Caco-2 (cell line): ENCODE data around the gene WWP2. TPM values are rescaled to one million over a fixed set of nuclear protein-coding genes. Genes with fewer than 3 reads are reported as not detected.
"Not testable (repeated sequence)": the region's sequence is repeated elsewhere in the genome, so short reads cannot be mapped to it uniquely, and the experiment has no call there.

Experiments
- BruUV-seq: library from RNA; stranded (reverse); fragments of 400-500 nt; replicated peaks from 2 replicates; lab custom pipeline; 2021; lab: Mats Ljungman, UMichigan
- CTCF ChIA-PET: fragments of 300-600 bp; sonication (Branson Sonifier 250); formaldehyde crosslinking; loops from one replicate; lab custom pipeline; 2022; ENCODE audit warnings: antibody characterized with exemption; lab: Charles Lee
- POLR2A ChIA-PET: fragments of 300-600 bp; sonication (Branson Sonifier 250); formaldehyde crosslinking; loops from one replicate; lab custom pipeline; 2022; ENCODE audit warnings: antibody characterized with exemption; lab: Charles Lee
- DNase-seq, 2 experiments: peaks; one replicate each; pipeline versions ENCODE4 v3.0.0 to v3.0.0-alpha.2; 2020 to 2022
- H3K27me3 ChIP-seq: replicated peaks from 2 replicates; pipeline ENCODE4 v1.6.0; 2011; ENCODE audit warnings: low read length; ENCODE audit not compliant: control insufficient read depth, insufficient read depth
- H3K36me3 ChIP-seq: 2 replicates; pipeline ENCODE4 v1.5.1; 2011; ENCODE audit warnings: low read length; ENCODE audit not compliant: control insufficient read depth, insufficient read depth
- H3K4me1 ChIP-seq: fragments of 250-450 bp; sonication (Bioruptor Pico); 2 replicates; pipeline ENCODE4 v1.5.1; 2020; ENCODE audit warnings: mild to moderate bottlenecking
- H3K4me3 ChIP-seq: 2 replicates; pipeline ENCODE4 v1.5.1; 2011; ENCODE audit warnings: low read depth, mild to moderate bottlenecking, control low read depth, low read length
- H3K9me3 ChIP-seq: fragments of 250-450 bp; sonication (Bioruptor Pico); 2 replicates; pipeline ENCODE4 v1.5.1; 2020; ENCODE audit warnings: mild to moderate bottlenecking, moderate library complexity
- H3K27ac Mint-ChIP-seq: one replicate; pipeline ENCODE4 v1.8.0; 2022; ENCODE audit warnings: mixed read lengths; ENCODE audit not compliant: unreplicated experiment
- H3K27me3 Mint-ChIP-seq: one replicate; pipeline ENCODE4 v1.8.0; 2022; ENCODE audit warnings: mixed read lengths; ENCODE audit not compliant: insufficient read depth, unreplicated experiment
- H3K36me3 Mint-ChIP-seq: one replicate; pipeline ENCODE4 v1.8.0; 2022; ENCODE audit warnings: mild to moderate bottlenecking, mixed read lengths; ENCODE audit not compliant: insufficient read depth, unreplicated experiment
- H3K4me1 Mint-ChIP-seq: one replicate; pipeline ENCODE4 v1.8.0; 2022; ENCODE audit warnings: low read depth, mixed read lengths; ENCODE audit not compliant: unreplicated experiment
- H3K4me3 Mint-ChIP-seq: one replicate; pipeline ENCODE4 v1.8.0; 2022; ENCODE audit warnings: mild to moderate bottlenecking, moderate library complexity, mixed read lengths; ENCODE audit not compliant: unreplicated experiment
- H3K9me3 Mint-ChIP-seq: one replicate; pipeline ENCODE4 v1.8.0; 2022; ENCODE audit warnings: mixed read lengths; ENCODE audit not compliant: unreplicated experiment
- CTCF ChIP-seq, 2 experiments: fragments of 200-600 bp in 1 of 2; IDR thresholded peaks; 1 replicate in 1 of 2; 2 replicates in 1 of 2; pipeline versions ENCODE4 v1.5.1 to v1.8.0; 2011 to 2022; ENCODE audit warnings: antibody characterized with exemption in 1 of 2, control low read depth in 1 of 2, inconsistent platforms in 1 of 2, low read depth in 1 of 2, low read length in 1 of 2, mild to moderate bottlenecking in 1 of 2, moderate library complexity in 1 of 2; ENCODE audit not compliant: insufficient read depth in 1 of 2, severe bottlenecking in 1 of 2, unreplicated experiment in 1 of 2
- intact Hi-C: fragments of 100-400 bp; cut with micrococcal nuclease; formaldehyde crosslinking; loops from one replicate; pipeline ENCODE4 v1.10.0; 2022; ENCODE audit not compliant: unreplicated experiment
- total RNA-seq: library from RNA; stranded (reverse); gene quantifications from 2 replicates; pipeline ENCODE4 v1.2.3, GENCODE V29; 2022

WWP2 gene
- total RNA-seq, 1 experiment from 2014 or later = 39.7 TPM

- Mint-ChIP-seq H3K4me3 (no peak overlapping the region), H3K36me3 (peaks cover 16% of the 10 kb centered on the region), H3K27me3 (no peaks in the 10 kb centered on the region), H3K27ac (no peak overlapping the region), H3K9me3 (no peaks in the 10 kb centered on the region), H3K4me1 (peaks cover 8% of the 10 kb centered on the region)
- Histone ChIP-seq H3K36me3 (no peaks in the 10 kb centered on the region; the same call in 1 of the 2 replicates), H3K4me3 (no peak overlapping the region), H3K27me3 (no peaks in the 10 kb centered on the region), H3K4me1 (peaks cover 8% of the 10 kb centered on the region; the same call in 1 of the 2 replicates), H3K9me3 (no peaks in the 10 kb centered on the region)
- POLR2A ChIA-PET = no interaction called here
- CTCF ChIA-PET = interaction anchor here (1.0 kb wide), 1 partner anchor 9 kb away, joined by 3 read pairs; no protein-coding TSS in a partner anchor
- TF ChIP-seq CTCF (IDR thresholded peaks at IDR 0.05; ENCODE audit: insufficient read depth in 1 of 2, low read depth in 1 of 2, low read length in 1 of 2, severe bottlenecking in 1 of 2, unreplicated experiment in 1 of 2) = no peak
- DNase-seq = no peak
- BruUV-seq = no TSS peak
- intact Hi-C loops = no loop called here
Observed at GRCh38 chr16:69812688-69813014, 50.5 kb downstream of the WWP2 start.

GRCh38 chr16:69814078-69814477 is 51.9 kb downstream of the WWP2 start:
- Mint-ChIP-seq H3K4me3 (no peak overlapping the region), H3K9me3 (no peaks in the 10 kb centered on the region), H3K27ac (peak overlapping the region; percentile 52), H3K4me1 (peaks cover 8% of the 10 kb centered on the region), H3K36me3 (peaks cover 22% of the 10 kb centered on the region), H3K27me3 (no peaks in the 10 kb centered on the region)
- Histone ChIP-seq H3K4me1 (peaks cover 8% of the 10 kb centered on the region; the same call in 1 of the 2 replicates), H3K9me3 (no peaks in the 10 kb centered on the region), H3K36me3 (no peaks in the 10 kb centered on the region; the same call in 1 of the 2 replicates), H3K27me3 (no peaks in the 10 kb centered on the region), H3K4me3 (no peak overlapping the region)
- ChIA-PET CTCF (interaction anchor here (0.7 kb wide), 1 partner anchor 45 kb away, joined by 3 read pairs; no protein-coding TSS in a partner anchor), POLR2A (interaction anchor here (0.7 kb wide), 1 partner anchor 27 kb away, joined by 3 read pairs; no protein-coding TSS in a partner anchor)
- no peak for TF ChIP-seq CTCF (IDR thresholded peaks at IDR 0.05; ENCODE audit: insufficient read depth in 1 of 2, low read depth in 1 of 2, low read length in 1 of 2, severe bottlenecking in 1 of 2, unreplicated experiment in 1 of 2)
- no peak for DNase-seq
- intact Hi-C loops = loop anchor here (2.0 kb wide), 1 partner anchor 17 kb away; no protein-coding TSS in a partner anchor
- BruUV-seq = no TSS peak

GRCh38 chr16:69814561-69814960 is 52.4 kb downstream of the WWP2 start:
- DNase-seq = peak in 1 of 2 experiments; percentile 46
- Histone ChIP-seq H3K27me3 (no peaks in the 10 kb centered on the region), H3K9me3 (no peaks in the 10 kb centered on the region), H3K36me3 (no peaks in the 10 kb centered on the region; the same call in 1 of the 2 replicates), H3K4me3 (no peak overlapping the region), H3K4me1 (peaks cover 8% of the 10 kb centered on the region; the same call in 1 of the 2 replicates)
- intact Hi-C loops = loop anchor here (2.0 kb wide), 1 partner anchor 16 kb away; no protein-coding TSS in a partner anchor
- no TSS peak for BruUV-seq
- Mint-ChIP-seq H3K36me3 (peaks cover 27% of the 10 kb centered on the region), H3K4me3 (no peak overlapping the region), H3K27me3 (no peaks in the 10 kb centered on the region), H3K4me1 (peaks cover 8% of the 10 kb centered on the region), H3K27ac (peak overlapping the region; percentile 52), H3K9me3 (no peaks in the 10 kb centered on the region)
- TF ChIP-seq CTCF (IDR thresholded peaks at IDR 0.05; ENCODE audit: insufficient read depth in 1 of 2, low read depth in 1 of 2, low read length in 1 of 2, severe bottlenecking in 1 of 2, unreplicated experiment in 1 of 2) = no peak
- CTCF ChIA-PET = interaction anchor here (0.7 to 1.1 kb wide), 2 partner anchors 17 to 44 kb away, joined by 3 to 4 read pairs; no protein-coding TSS in a partner anchor
- POLR2A ChIA-PET = interaction anchor here (0.7 kb wide), 1 partner anchor 27 kb away, joined by 3 read pairs; no protein-coding TSS in a partner anchor

- H3K27ac Mint-ChIP-seq, BruUV-seq, H3K4me3 ChIP-seq, H3K4me1 Mint-ChIP-seq, H3K4me3 Mint-ChIP-seq, H3K4me1 ChIP-seq, POLR2A ChIA-PET, H3K27me3 Mint-ChIP-seq, H3K36me3 ChIP-seq, H3K9me3 Mint-ChIP-seq, H3K9me3 ChIP-seq, H3K27me3 ChIP-seq, DNase-seq: not testable (repeated sequence)
- intact Hi-C loops = loop anchor here (2.0 kb wide), 1 partner anchor 15 kb away; no protein-coding TSS in a partner anchor
- CTCF ChIA-PET = interaction anchor here (1.1 kb wide), 1 partner anchor 18 kb away, joined by 4 read pairs; no protein-coding TSS in a partner anchor
- H3K36me3 Mint-ChIP-seq = peaks cover 27% of the 10 kb centered on the region
Observed at GRCh38 chr16:69815216-69815883, 53.2 kb downstream of the WWP2 start.
